Mesenchymal stem cell (in vitro differentiated cells and primary cell): ENCODE data around the gene LRRC45.
A peak's percentile ranks its signal among the peaks of the same experiment; 100 is the strongest.

ENCODE experiments used
- DNase-seq: peaks from one replicate; pipeline ENCODE4 v3.0.0-alpha.2; 2013
- H2AFZ ChIP-seq: one replicate; pipeline ENCODE4 v1.6.1; 2013; ENCODE audit warnings: low read depth, mild to moderate bottlenecking, control low read depth, inconsistent platforms, low read length, moderate library complexity
- H2AK5ac ChIP-seq: 2 replicates; pipeline ENCODE4 v1.6.1; 2013; ENCODE audit warnings: low read length, moderate library complexity, mild to moderate bottlenecking, inconsistent platforms; ENCODE audit not compliant: severe bottlenecking
- H2BK120ac ChIP-seq: one replicate; pipeline ENCODE4 v1.6.1; 2013; ENCODE audit warnings: low read depth, mild to moderate bottlenecking, inconsistent platforms, low read length, moderate library complexity
- H2BK12ac ChIP-seq, 2 experiments: one replicate each; pipeline ENCODE4 v1.6.1; 2013; ENCODE audit warnings: inconsistent platforms in 2 of 2, low read length in 2 of 2, mild to moderate bottlenecking in 2 of 2, moderate library complexity in 2 of 2, control low read depth in 1 of 2
- H2BK15ac ChIP-seq: one replicate; pipeline ENCODE4 v1.6.1; 2013; ENCODE audit warnings: mild to moderate bottlenecking, low read depth, inconsistent platforms; ENCODE audit not compliant: poor library complexity, severe bottlenecking
- H2BK5ac ChIP-seq: 2 replicates; pipeline ENCODE4 v1.6.1; 2013; ENCODE audit warnings: low read depth, mild to moderate bottlenecking, low read length, control low read depth, inconsistent platforms; ENCODE audit not compliant: poor library complexity, severe bottlenecking
- H3K14ac ChIP-seq, 2 experiments: one replicate each; pipeline ENCODE4 v1.6.1; 2013; ENCODE audit warnings: inconsistent platforms in 2 of 2, low read length in 2 of 2, control low read depth in 1 of 2, mild to moderate bottlenecking in 1 of 2, moderate library complexity in 1 of 2
- H3K18ac ChIP-seq, 2 experiments: one replicate each; pipeline ENCODE4 v1.6.1; 2013; ENCODE audit warnings: inconsistent platforms in 2 of 2, low read length in 2 of 2, control low read depth in 1 of 2, low read depth in 1 of 2, mild to moderate bottlenecking in 1 of 2
- H3K23ac ChIP-seq, 2 experiments: one replicate each; pipeline ENCODE4 v1.6.1; 2013; ENCODE audit warnings: inconsistent platforms in 2 of 2, low read length in 2 of 2, mild to moderate bottlenecking in 2 of 2, moderate library complexity in 2 of 2, control low read depth in 1 of 2
- H3K27ac ChIP-seq: 2 replicates; pipeline ENCODE4 v1.5.1; 2013; ENCODE audit warnings: mild to moderate bottlenecking, moderate library complexity, low read length, control low read depth, inconsistent platforms; ENCODE audit not compliant: poor library complexity, severe bottlenecking
- H3K27me3 ChIP-seq, 2 experiments: 2 replicates each; pipeline versions ENCODE4 v1.6.1 to v1.7.0; 2013; ENCODE audit warnings: low read length in 2 of 2, mild to moderate bottlenecking in 2 of 2, moderate library complexity in 2 of 2, control low read depth in 1 of 2, inconsistent platforms in 1 of 2; ENCODE audit not compliant: control insufficient read depth in 1 of 2, insufficient read depth in 1 of 2
- H3K36me3 ChIP-seq, 2 experiments: 2 replicates each; pipeline versions ENCODE4 v1.6.1 to v1.7.0; 2013; ENCODE audit warnings: low read length in 2 of 2, control low read depth in 1 of 2, inconsistent platforms in 1 of 2, low read depth in 1 of 2, mild to moderate bottlenecking in 1 of 2; ENCODE audit not compliant: insufficient read depth in 2 of 2, control insufficient read depth in 1 of 2
- H3K4ac ChIP-seq, 2 experiments: one replicate each; pipeline ENCODE4 v1.6.1; 2013; ENCODE audit warnings: inconsistent platforms in 2 of 2, low read length in 2 of 2, mild to moderate bottlenecking in 2 of 2, moderate library complexity in 2 of 2, control low read depth in 1 of 2, low read depth in 1 of 2
- H3K4me1 ChIP-seq: 2 replicates; pipeline ENCODE4 v1.6.1; 2013; ENCODE audit warnings: low read depth, low read length, control low read depth; ENCODE audit not compliant: control insufficient read depth, insufficient read depth
- H3K4me2 ChIP-seq: 2 replicates; pipeline ENCODE4 v1.6.1; 2013; ENCODE audit warnings: low read length, mild to moderate bottlenecking, inconsistent platforms; ENCODE audit not compliant: poor library complexity, severe bottlenecking
- H3K4me3 ChIP-seq, 2 experiments: 2 replicates each; pipeline versions ENCODE4 v1.5.1 to v1.7.0; 2013; ENCODE audit warnings: low read length in 2 of 2, mild to moderate bottlenecking in 2 of 2, control low read depth in 1 of 2, low read depth in 1 of 2; ENCODE audit not compliant: insufficient read depth in 1 of 2
- H3K79me1 ChIP-seq: replicated peaks from 2 replicates; pipeline ENCODE4 v1.6.1; 2013; ENCODE audit warnings: mild to moderate bottlenecking, control low read depth, low read length, inconsistent platforms; ENCODE audit not compliant: poor library complexity, severe bottlenecking
- H3K9ac ChIP-seq: 2 replicates; pipeline ENCODE4 v1.7.0; 2013; ENCODE audit warnings: mild to moderate bottlenecking, low read length, moderate library complexity
- H3K9me3 ChIP-seq: 2 replicates; pipeline ENCODE4 v1.7.0; 2013; ENCODE audit warnings: mild to moderate bottlenecking, low read length; ENCODE audit not compliant: control insufficient read depth
- H4K8ac ChIP-seq: one replicate; pipeline ENCODE4 v1.6.1; 2013; ENCODE audit warnings: inconsistent platforms, mild to moderate bottlenecking, low read length, moderate library complexity
- H4K91ac ChIP-seq: one replicate; pipeline ENCODE4 v1.6.1; 2013; ENCODE audit warnings: mild to moderate bottlenecking, low read length, inconsistent platforms
- WGBS: methylation state at CpG from one replicate; pipeline ENCODE4 v1.1.7; 2013; ENCODE audit warnings: mixed read lengths; 5-methylcytosine and 5-hydroxymethylcytosine counted together

LRRC45 gene

GRCh38 chr17:82043507-82043906, 20.4 kb downstream of the LRRC45 start:
- Histone ChIP-seq H3K4me2 (no peak overlapping the region), H2BK5ac (no peak overlapping the region), H3K9ac (no peak overlapping the region), H2AK5ac (no peak overlapping the region), H3K18ac (no peak overlapping the region), H3K4me1 (peaks cover 7% of the 10 kb centered on the region), H3K9me3 (no peaks in the 10 kb centered on the region), H2BK120ac (no peak overlapping the region), H3K36me3 (peaks cover 20 to 26% of the 10 kb centered on the region in 2 experiments), H4K8ac (no peak overlapping the region), H3K27me3 (no peaks in the 10 kb centered on the region), H3K79me1 (peaks cover under 1% of the 10 kb centered on the region), H3K4ac (no peak overlapping the region), H2BK15ac (no peak overlapping the region), H3K23ac (no peak overlapping the region), H3K14ac (no peak overlapping the region), H3K27ac (no peak overlapping the region), H2BK12ac (no peak overlapping the region), H3K4me3 (no peak overlapping the region), H2AFZ (no peak overlapping the region), H4K91ac (no peak overlapping the region)
- 83% methylated on average over 16 of the region's 16 CpGs for WGBS
- DNase-seq, result no peak

GRCh38 chr17:82045936-82046484, 22.9 kb downstream of the LRRC45 start:
- H3K79me1 ChIP-seq, result peaks cover 20% of the 10 kb centered on the region
- H3K4me1 ChIP-seq, result peaks cover 21% of the 10 kb centered on the region
- H3K9me3 ChIP-seq, result no peaks in the 10 kb centered on the region
- H3K27me3 ChIP-seq, result no peaks in the 10 kb centered on the region
- H3K27ac ChIP-seq, result no peak overlapping the region
- no peak overlapping the region for H3K14ac ChIP-seq
- H2BK15ac ChIP-seq, result no peak overlapping the region
- no peak overlapping the region for H2BK5ac ChIP-seq
- H3K4me3 ChIP-seq, result no peak overlapping the region
- H3K9ac ChIP-seq, result no peak overlapping the region
- H3K23ac ChIP-seq, result no peak overlapping the region
- no peak overlapping the region for H3K4ac ChIP-seq
- no peak overlapping the region for H4K8ac ChIP-seq
- DNase-seq, result no peak
- H3K18ac ChIP-seq, result no peak overlapping the region
- H2BK120ac ChIP-seq, result no peak overlapping the region
- no peak overlapping the region for H2AK5ac ChIP-seq
- H2BK12ac ChIP-seq, result no peak overlapping the region
- H3K4me2 ChIP-seq, result no peak overlapping the region
- no peak overlapping the region for H4K91ac ChIP-seq
- WGBS, result 80% methylated on average over 14 of the region's 14 CpGs
- peaks cover 36 to 50% of the 10 kb centered on the region in 2 experiments for H3K36me3 ChIP-seq
- no peak overlapping the region for H2AFZ ChIP-seq

- no peaks in the 10 kb centered on the region for H3K27me3 ChIP-seq
- no peak overlapping the region for H2BK12ac ChIP-seq
- H3K4me2 ChIP-seq, result no peak overlapping the region
- H3K4me3 ChIP-seq, result no peak overlapping the region
- H3K18ac ChIP-seq, result no peak overlapping the region
- no peak overlapping the region for H2BK5ac ChIP-seq
- H3K4me1 ChIP-seq, result peaks cover 22% of the 10 kb centered on the region
- H4K8ac ChIP-seq, result no peak overlapping the region
- no peaks in the 10 kb centered on the region for H3K9me3 ChIP-seq
- no peak overlapping the region for H3K23ac ChIP-seq
- no peak overlapping the region for H3K14ac ChIP-seq
- no peak overlapping the region for H2AFZ ChIP-seq
- 98% methylated on average over 21 of the region's 21 CpGs for WGBS
- DNase-seq, result no peak
- H3K36me3 ChIP-seq, result peaks cover 36 to 50% of the 10 kb centered on the region in 2 experiments
- peaks cover 20% of the 10 kb centered on the region for H3K79me1 ChIP-seq
- H2AK5ac ChIP-seq, result no peak overlapping the region
- no peak overlapping the region for H2BK15ac ChIP-seq
- no peak overlapping the region for H4K91ac ChIP-seq
- H2BK120ac ChIP-seq, result no peak overlapping the region
- H3K27ac ChIP-seq, result no peak overlapping the region
- no peak overlapping the region for H3K9ac ChIP-seq
- no peak overlapping the region for H3K4ac ChIP-seq
These were observed 23.8 kb downstream of the LRRC45 start for GRCh38 chr17:82046903-82047302.

- Histone ChIP-seq H3K9me3 (no peaks in the 10 kb centered on the region), H2BK12ac (no peak overlapping the region), H3K79me1 (peaks cover 20% of the 10 kb centered on the region), H2BK15ac (no peak overlapping the region), H3K4me1 (peaks cover 21% of the 10 kb centered on the region), H3K27me3 (no peaks in the 10 kb centered on the region), H2AFZ (no peak overlapping the region), H3K4me2 (no peak overlapping the region), H3K4me3 (no peak overlapping the region), H2BK5ac (no peak overlapping the region), H2BK120ac (no peak overlapping the region), H3K14ac (peak overlapping the region in 1 of 2 experiments; percentile 14), H4K91ac (peak overlapping the region; percentile 47), H3K36me3 (peaks cover 36 to 50% of the 10 kb centered on the region in 2 experiments), H3K4ac (no peak overlapping the region), H3K18ac (no peak overlapping the region), H3K23ac (no peak overlapping the region), H3K9ac (no peak overlapping the region), H3K27ac (no peak overlapping the region), H4K8ac (no peak overlapping the region), H2AK5ac (no peak overlapping the region)
- WGBS, result 94% methylated on average over 24 of the region's 24 CpGs
- no peak for DNase-seq
These were observed 24.3 kb downstream of the LRRC45 start for GRCh38 chr17:82047379-82047778.
